H1 (cell line): ENCODE data around the gene SPEF1. TPM values are rescaled to one million over a fixed set of nuclear protein-coding genes. Genes with fewer than 3 reads are reported as not detected.

Experiments
- BACH1 ChIP-seq: IDR thresholded peaks from 2 replicates; pipeline ENCODE4 v1.6.1; 2012; ENCODE audit warnings: low read length, improper control_type of control experiment
- BRCA1 ChIP-seq: IDR thresholded peaks from 2 replicates; pipeline ENCODE4 v1.6.1; 2012; ENCODE audit warnings: low read depth, low read length, improper control_type of control experiment
- CHD2 ChIP-seq: IDR thresholded peaks from 2 replicates; pipeline ENCODE4 v1.6.1; 2012; ENCODE audit warnings: low read length, improper control_type of control experiment
- E2F6 ChIP-seq: IDR thresholded peaks from 2 replicates; pipeline ENCODE4 v1.6.1; 2012; ENCODE audit warnings: inconsistent platforms
- GTF2F1 ChIP-seq: IDR thresholded peaks from 2 replicates; pipeline ENCODE4 v1.6.1; 2012; ENCODE audit warnings: low read depth, low read length, improper control_type of control experiment, borderline replicate concordance
- HDAC6 ChIP-seq: IDR thresholded peaks from one replicate; pipeline ENCODE4 v1.7.1; 2012; ENCODE audit warnings: low read depth, mild to moderate bottlenecking, inconsistent platforms, low read length, moderate library complexity
- KDM1A ChIP-seq: fragments of 200-600, 300-600 bp; sonication (generic); IDR thresholded peaks from 2 replicates; pipeline ENCODE4 v1.7.1; 2016; ENCODE audit warnings: mild to moderate bottlenecking, low read length, borderline replicate concordance
- KDM4A ChIP-seq: IDR thresholded peaks from one replicate; pipeline ENCODE4 v1.7.1; 2012; ENCODE audit warnings: low read depth, mild to moderate bottlenecking, moderate library complexity, low read length, inconsistent platforms; ENCODE audit not compliant: severe bottlenecking
- RFX5 ChIP-seq: IDR thresholded peaks from 2 replicates; pipeline ENCODE4 v1.6.1; 2011; ENCODE audit warnings: low read depth, low read length, improper control_type of control experiment, borderline replicate concordance
- RNF2 ChIP-seq: fragments of 200-900, 300-1000 bp; sonication (generic); IDR thresholded peaks from 2 replicates; pipeline ENCODE4 v1.7.1; 2016; ENCODE audit warnings: borderline replicate concordance, low read depth, mild to moderate bottlenecking, antibody characterized with exemption, low read length; ENCODE audit not compliant: poor library complexity, severe bottlenecking; ENCODE audit errors: missing control alignments
- RXRA ChIP-seq: IDR thresholded peaks from 2 replicates; pipeline ENCODE4 v1.6.1; 2011; ENCODE audit warnings: low read depth, mild to moderate bottlenecking, low read length, moderate library complexity; ENCODE audit not compliant: insufficient read depth
- SIN3A ChIP-seq, 2 experiments: IDR thresholded peaks in 1 of 2; conservative IDR thresholded peaks in 1 of 2; 2 replicates each; pipeline ENCODE4 v1.6.1; 2011 to 2012; ENCODE audit warnings: low read length in 2 of 2, improper control_type of control experiment in 1 of 2, low read depth in 1 of 2, mild to moderate bottlenecking in 1 of 2
- SP4 ChIP-seq: IDR thresholded peaks from 2 replicates; pipeline ENCODE4 v1.6.1; 2012; ENCODE audit warnings: low read length, inconsistent platforms
- SRF ChIP-seq: IDR thresholded peaks from 2 replicates; pipeline ENCODE4 v1.6.1; 2011; ENCODE audit warnings: mild to moderate bottlenecking, low read depth, low read length, moderate library complexity
- TAF7 ChIP-seq: optimal IDR thresholded peaks from 2 replicates; pipeline ENCODE3; 2011; ENCODE audit warnings: low read depth, mild to moderate bottlenecking, inconsistent platforms, low read length, moderate library complexity, borderline replicate concordance
- TBP ChIP-seq: IDR thresholded peaks from 2 replicates; pipeline ENCODE4 v1.6.1; 2011; ENCODE audit warnings: low read depth, low read length, improper control_type of control experiment
- polyA plus RNA-seq, 7 experiments: library from polyadenylated mRNA; depleted of rRNA in 3 of 7; stranded (reverse) in 5 of 7; unstranded in 2 of 7; fragments of >200 nt in 5 of 7; fragments of 200-250 nt in 2 of 7; gene quantifications; 1 replicate in 5 of 7; 2 replicates in 1 of 7; 4 replicates in 1 of 7; pipeline versions ENCODE4 v1.2.1 to v1.2.3, GENCODE V29; 2011 to 2013; ENCODE audit warnings: missing spikeins in 2 of 7, mixed read lengths in 2 of 7
- total RNA-seq: library from RNA; stranded (reverse); fragmentation: NEBNext Ultra II Directional; extraction: Animal tissue kit (Norgen Biotek cat#: 25700); gene quantifications from 2 replicates; pipeline ENCODE4 v1.2.1, GENCODE V29; 2021
- TF ChIP-seq, protein P1 (sequence below): IDR thresholded peaks from 2 replicates; pipeline ENCODE4 v1.6.1; 2012; ENCODE audit warnings: low read length, inconsistent platforms
- TF ChIP-seq, protein P2 (sequence below): IDR thresholded peaks from 2 replicates; pipeline ENCODE4 v1.6.1; 2011; ENCODE audit warnings: low read depth, mild to moderate bottlenecking, low read length; ENCODE audit not compliant: insufficient read depth

Gene SPEF1
- total and polyA plus RNA-seq, 2 of the 8 experiments (the other 6 are each of a cell fraction or from before 2014, with no cell fraction given), result 0.51 to 0.71 TPM

GRCh38 chr20:3768342-3769130 lies 12.7 kb downstream of the SPEF1 start (continued):
- TF ChIP-seq E2F6 (no peak), SP4 (no peak), TBP (peak; percentile 41; the same call in 1 of the 2 replicates), SIN3A (conservative IDR thresholded peaks at IDR 0.05 in 1 of 2, IDR thresholded peaks at IDR 0.05 in 1 of 2; ENCODE audit: low read depth in 1 of 2, low read length in 2 of 2) (peak; percentile 36 to 80; a peak in 1 of 4 replicates), BACH1 (no peak), KDM4A (peak; percentile 48), SRF (no peak), RXRA (no peak), RNF2 (no peak), KDM1A (peak; percentile 19; the same call in 1 of the 2 replicates), HDAC6 (no peak), TAF7 (no peak), BRCA1 (no peak), CHD2 (0 out of 2 replicates have a peak, but pooled peaks have one; percentile 14), GTF2F1 (no peak), RFX5 (no peak)
- TF ChIP-seq, protein P1, sequence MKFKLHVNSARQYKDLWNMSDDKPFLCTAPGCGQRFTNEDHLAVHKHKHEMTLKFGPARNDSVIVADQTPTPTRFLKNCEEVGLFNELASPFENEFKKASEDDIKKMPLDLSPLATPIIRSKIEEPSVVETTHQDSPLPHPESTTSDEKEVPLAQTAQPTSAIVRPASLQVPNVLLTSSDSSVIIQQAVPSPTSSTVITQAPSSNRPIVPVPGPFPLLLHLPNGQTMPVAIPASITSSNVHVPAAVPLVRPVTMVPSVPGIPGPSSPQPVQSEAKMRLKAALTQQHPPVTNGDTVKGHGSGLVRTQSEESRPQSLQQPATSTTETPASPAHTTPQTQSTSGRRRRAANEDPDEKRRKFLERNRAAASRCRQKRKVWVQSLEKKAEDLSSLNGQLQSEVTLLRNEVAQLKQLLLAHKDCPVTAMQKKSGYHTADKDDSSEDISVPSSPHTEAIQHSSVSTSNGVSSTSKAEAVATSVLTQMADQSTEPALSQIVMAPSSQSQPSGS, result no peak
- TF ChIP-seq, protein P2, sequence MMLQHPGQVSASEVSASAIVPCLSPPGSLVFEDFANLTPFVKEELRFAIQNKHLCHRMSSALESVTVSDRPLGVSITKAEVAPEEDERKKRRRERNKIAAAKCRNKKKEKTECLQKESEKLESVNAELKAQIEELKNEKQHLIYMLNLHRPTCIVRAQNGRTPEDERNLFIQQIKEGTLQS, result no peak
- TF ChIP-seq, all 59 proteins: peak for 14
